ENCODE data around the gene SLC2A6.

GRCh38 chr9:133430244-133430643 lies 48.7 kb downstream of the SLC2A6 start:
- TF ChIP-seq MYC (IDR thresholded peaks at IDR 0.05; ENCODE audit: low read depth, low read length) (no peak), POLR2A (IDR thresholded peaks at IDR 0.05; ENCODE audit: extremely low read depth, insufficient read length) (no peak), CTCF (IDR thresholded peaks at IDR 0.05; ENCODE audit: low read depth, low read length) (no peak), MAX (IDR thresholded peaks at IDR 0.05; ENCODE audit: low read depth, low read length) (no peak)
